ENCODE measurements around the gene SVOP. TPM values are rescaled to one million over a fixed set of nuclear protein-coding genes. Genes with fewer than 3 reads are reported as not detected.

Gene SVOP
- total and polyA plus RNA-seq, 2 experiments from 2014 or later = 0.10 TPM; not detected in 1

DNA sequence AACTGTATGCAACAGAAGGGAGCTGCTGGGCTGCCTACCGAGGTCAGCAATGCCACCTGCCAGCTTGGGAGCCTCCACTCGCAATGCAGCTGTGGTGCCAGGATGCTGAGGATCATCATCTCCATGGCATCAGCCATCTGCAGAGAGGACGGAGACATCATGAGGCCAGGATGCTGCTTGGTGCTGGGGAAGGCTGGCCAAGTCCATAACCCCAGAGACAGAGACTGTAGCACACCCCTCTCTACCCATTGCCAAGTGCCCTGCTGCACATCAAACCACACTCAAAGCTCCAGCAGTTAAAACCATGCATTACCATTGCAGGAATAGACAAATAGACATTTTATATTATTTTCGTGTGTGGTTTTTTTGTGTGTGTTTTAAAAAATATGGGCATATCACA lies 43.5 kb downstream of the SVOP start:
- no peaks in the 10 kb centered on the region for H3K9me3 Mint-ChIP-seq
- Histone ChIP-seq H2AFZ (no peak overlapping the region), H3K4me3 (no peak overlapping the region), H3K27me3 (ENCODE audit: insufficient read depth) (no peaks in the 10 kb centered on the region), H3K4me1 (ENCODE audit: insufficient read depth) (no peaks in the 10 kb centered on the region), H3K36me3 (ENCODE audit: insufficient read depth) (no peaks in the 10 kb centered on the region), H4K20me1 (replicated peaks; ENCODE audit: insufficient read depth) (no peaks in the 10 kb centered on the region), H3K79me2 (replicated peaks; ENCODE audit: insufficient read depth) (no peaks in the 10 kb centered on the region), H3F3A (replicated peaks; ENCODE audit: low read depth) (no peaks in the 10 kb centered on the region), H3K4me2 (no peak overlapping the region), H3K27ac (ENCODE audit: low read depth) (no peak overlapping the region), H3K9me2 (ENCODE audit: insufficient read depth) (peaks cover 7% of the 10 kb centered on the region; the same call in 1 of the 2 replicates)
- ATAC-seq = no peak
- TF ChIP-seq, protein P1, sequence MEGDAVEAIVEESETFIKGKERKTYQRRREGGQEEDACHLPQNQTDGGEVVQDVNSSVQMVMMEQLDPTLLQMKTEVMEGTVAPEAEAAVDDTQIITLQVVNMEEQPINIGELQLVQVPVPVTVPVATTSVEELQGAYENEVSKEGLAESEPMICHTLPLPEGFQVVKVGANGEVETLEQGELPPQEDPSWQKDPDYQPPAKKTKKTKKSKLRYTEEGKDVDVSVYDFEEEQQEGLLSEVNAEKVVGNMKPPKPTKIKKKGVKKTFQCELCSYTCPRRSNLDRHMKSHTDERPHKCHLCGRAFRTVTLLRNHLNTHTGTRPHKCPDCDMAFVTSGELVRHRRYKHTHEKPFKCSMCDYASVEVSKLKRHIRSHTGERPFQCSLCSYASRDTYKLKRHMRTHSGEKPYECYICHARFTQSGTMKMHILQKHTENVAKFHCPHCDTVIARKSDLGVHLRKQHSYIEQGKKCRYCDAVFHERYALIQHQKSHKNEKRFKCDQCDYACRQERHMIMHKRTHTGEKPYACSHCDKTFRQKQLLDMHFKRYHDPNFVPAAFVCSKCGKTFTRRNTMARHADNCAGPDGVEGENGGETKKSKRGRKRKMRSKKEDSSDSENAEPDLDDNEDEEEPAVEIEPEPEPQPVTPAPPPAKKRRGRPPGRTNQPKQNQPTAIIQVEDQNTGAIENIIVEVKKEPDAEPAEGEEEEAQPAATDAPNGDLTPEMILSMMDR (conservative IDR thresholded peaks at IDR 0.05; ENCODE audit: low read depth in 2 of 2) = no peak
- TF ChIP-seq, protein P2, sequence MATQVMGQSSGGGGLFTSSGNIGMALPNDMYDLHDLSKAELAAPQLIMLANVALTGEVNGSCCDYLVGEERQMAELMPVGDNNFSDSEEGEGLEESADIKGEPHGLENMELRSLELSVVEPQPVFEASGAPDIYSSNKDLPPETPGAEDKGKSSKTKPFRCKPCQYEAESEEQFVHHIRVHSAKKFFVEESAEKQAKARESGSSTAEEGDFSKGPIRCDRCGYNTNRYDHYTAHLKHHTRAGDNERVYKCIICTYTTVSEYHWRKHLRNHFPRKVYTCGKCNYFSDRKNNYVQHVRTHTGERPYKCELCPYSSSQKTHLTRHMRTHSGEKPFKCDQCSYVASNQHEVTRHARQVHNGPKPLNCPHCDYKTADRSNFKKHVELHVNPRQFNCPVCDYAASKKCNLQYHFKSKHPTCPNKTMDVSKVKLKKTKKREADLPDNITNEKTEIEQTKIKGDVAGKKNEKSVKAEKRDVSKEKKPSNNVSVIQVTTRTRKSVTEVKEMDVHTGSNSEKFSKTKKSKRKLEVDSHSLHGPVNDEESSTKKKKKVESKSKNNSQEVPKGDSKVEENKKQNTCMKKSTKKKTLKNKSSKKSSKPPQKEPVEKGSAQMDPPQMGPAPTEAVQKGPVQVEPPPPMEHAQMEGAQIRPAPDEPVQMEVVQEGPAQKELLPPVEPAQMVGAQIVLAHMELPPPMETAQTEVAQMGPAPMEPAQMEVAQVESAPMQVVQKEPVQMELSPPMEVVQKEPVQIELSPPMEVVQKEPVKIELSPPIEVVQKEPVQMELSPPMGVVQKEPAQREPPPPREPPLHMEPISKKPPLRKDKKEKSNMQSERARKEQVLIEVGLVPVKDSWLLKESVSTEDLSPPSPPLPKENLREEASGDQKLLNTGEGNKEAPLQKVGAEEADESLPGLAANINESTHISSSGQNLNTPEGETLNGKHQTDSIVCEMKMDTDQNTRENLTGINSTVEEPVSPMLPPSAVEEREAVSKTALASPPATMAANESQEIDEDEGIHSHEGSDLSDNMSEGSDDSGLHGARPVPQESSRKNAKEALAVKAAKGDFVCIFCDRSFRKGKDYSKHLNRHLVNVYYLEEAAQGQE (IDR thresholded peaks at IDR 0.05; ENCODE audit: unreplicated experiment) = no peak
- TF ChIP-seq EZH2 (IDR thresholded peaks at IDR 0.05; ENCODE audit: low read depth, unreplicated experiment) (no peak), CREB1 (CRISPR knock-in tag; IDR thresholded peaks at IDR 0.05; ENCODE audit: low read depth) (no peak), ZNF114 (CRISPR knock-in tag; IDR thresholded peaks at IDR 0.05) (no peak), POLR2AphosphoS5 (IDR thresholded peaks at IDR 0.05; ENCODE audit: low read depth) (no peak), STAT1 (IDR thresholded peaks at IDR 0.05; ENCODE audit: unreplicated experiment) (no peak), EZH2phosphoT487 (IDR thresholded peaks at IDR 0.05; ENCODE audit: unreplicated experiment) (no peak), NANOG (IDR thresholded peaks at IDR 0.05; ENCODE audit: borderline replicate concordance) (no peak), JUNB (IDR thresholded peaks at IDR 0.05; ENCODE audit: unreplicated experiment) (no peak), ZNF331 (CRISPR knock-in tag; IDR thresholded peaks at IDR 0.05; ENCODE audit: low read depth) (no peak)
- TF ChIP-seq, protein P3, sequence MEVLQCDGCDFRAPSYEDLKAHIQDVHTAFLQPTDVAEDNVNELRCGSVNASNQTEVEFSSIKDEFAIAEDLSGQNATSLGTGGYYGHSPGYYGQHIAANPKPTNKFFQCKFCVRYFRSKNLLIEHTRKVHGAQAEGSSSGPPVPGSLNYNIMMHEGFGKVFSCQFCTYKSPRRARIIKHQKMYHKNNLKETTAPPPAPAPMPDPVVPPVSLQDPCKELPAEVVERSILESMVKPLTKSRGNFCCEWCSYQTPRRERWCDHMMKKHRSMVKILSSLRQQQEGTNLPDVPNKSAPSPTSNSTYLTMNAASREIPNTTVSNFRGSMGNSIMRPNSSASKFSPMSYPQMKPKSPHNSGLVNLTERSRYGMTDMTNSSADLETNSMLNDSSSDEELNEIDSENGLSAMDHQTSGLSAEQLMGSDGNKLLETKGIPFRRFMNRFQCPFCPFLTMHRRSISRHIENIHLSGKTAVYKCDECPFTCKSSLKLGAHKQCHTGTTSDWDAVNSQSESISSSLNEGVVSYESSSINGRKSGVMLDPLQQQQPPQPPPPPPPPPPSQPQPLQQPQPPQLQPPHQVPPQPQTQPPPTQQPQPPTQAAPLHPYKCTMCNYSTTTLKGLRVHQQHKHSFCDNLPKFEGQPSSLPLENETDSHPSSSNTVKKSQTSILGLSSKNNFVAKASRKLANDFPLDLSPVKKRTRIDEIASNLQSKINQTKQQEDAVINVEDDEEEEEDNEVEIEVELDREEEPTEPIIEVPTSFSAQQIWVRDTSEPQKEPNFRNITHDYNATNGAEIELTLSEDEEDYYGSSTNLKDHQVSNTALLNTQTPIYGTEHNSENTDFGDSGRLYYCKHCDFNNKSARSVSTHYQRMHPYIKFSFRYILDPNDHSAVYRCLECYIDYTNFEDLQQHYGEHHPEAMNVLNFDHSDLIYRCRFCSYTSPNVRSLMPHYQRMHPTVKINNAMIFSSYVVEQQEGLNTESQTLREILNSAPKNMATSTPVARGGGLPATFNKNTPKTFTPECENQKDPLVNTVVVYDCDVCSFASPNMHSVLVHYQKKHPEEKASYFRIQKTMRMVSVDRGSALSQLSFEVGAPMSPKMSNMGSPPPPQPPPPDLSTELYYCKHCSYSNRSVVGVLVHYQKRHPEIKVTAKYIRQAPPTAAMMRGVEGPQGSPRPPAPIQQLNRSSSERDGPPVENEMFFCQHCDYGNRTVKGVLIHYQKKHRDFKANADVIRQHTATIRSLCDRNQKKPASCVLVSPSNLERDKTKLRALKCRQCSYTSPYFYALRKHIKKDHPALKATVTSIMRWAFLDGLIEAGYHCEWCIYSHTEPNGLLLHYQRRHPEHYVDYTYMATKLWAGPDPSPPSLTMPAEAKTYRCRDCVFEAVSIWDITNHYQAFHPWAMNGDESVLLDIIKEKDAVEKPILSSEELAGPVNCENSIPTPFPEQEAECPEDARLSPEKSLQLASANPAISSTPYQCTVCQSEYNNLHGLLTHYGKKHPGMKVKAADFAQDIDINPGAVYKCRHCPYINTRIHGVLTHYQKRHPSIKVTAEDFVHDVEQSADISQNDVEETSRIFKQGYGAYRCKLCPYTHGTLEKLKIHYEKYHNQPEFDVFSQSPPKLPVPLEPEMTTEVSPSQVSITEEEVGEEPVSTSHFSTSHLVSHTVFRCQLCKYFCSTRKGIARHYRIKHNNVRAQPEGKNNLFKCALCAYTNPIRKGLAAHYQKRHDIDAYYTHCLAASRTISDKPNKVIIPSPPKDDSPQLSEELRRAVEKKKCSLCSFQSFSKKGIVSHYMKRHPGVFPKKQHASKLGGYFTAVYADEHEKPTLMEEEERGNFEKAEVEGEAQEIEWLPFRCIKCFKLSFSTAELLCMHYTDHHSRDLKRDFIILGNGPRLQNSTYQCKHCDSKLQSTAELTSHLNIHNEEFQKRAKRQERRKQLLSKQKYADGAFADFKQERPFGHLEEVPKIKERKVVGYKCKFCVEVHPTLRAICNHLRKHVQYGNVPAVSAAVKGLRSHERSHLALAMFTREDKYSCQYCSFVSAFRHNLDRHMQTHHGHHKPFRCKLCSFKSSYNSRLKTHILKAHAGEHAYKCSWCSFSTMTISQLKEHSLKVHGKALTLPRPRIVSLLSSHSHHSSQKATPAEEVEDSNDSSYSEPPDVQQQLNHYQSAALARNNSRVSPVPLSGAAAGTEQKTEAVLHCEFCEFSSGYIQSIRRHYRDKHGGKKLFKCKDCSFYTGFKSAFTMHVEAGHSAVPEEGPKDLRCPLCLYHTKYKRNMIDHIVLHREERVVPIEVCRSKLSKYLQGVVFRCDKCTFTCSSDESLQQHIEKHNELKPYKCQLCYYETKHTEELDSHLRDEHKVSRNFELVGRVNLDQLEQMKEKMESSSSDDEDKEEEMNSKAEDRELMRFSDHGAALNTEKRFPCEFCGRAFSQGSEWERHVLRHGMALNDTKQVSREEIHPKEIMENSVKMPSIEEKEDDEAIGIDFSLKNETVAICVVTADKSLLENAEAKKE (CRISPR knock-in tag; IDR thresholded peaks at IDR 0.05) = no peak
- TF ChIP-seq, protein P4, sequence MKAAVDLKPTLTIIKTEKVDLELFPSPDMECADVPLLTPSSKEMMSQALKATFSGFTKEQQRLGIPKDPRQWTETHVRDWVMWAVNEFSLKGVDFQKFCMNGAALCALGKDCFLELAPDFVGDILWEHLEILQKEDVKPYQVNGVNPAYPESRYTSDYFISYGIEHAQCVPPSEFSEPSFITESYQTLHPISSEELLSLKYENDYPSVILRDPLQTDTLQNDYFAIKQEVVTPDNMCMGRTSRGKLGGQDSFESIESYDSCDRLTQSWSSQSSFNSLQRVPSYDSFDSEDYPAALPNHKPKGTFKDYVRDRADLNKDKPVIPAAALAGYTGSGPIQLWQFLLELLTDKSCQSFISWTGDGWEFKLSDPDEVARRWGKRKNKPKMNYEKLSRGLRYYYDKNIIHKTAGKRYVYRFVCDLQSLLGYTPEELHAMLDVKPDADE (IDR thresholded peaks at IDR 0.05) = no peak
- no peaks in the 10 kb centered on the region for H3K36me3 Mint-ChIP-seq (ENCODE audit: low read depth)
- H3K27ac Mint-ChIP-seq = no peak overlapping the region
- peaks cover 4% of the 10 kb centered on the region; the same call in 2 of the 3 replicates for H3K4me1 Mint-ChIP-seq
- H3K27me3 Mint-ChIP-seq (ENCODE audit: insufficient read depth, low read depth, poor library complexity) = peaks cover 5% of the 10 kb centered on the region
- DNase-seq (ENCODE audit: low spot score) = no peak
- no peak overlapping the region for H3K4me3 Mint-ChIP-seq

Data from GM23338 (cell line).